Measurements from ENCODE around the gene NPEPL1. TPM values are rescaled to one million over a fixed set of nuclear protein-coding genes. Genes with fewer than 3 reads are reported as not detected.

NPEPL1 gene
- total RNA-seq, 1 donor from 2014 or later = 41.6 TPM

DNA sequence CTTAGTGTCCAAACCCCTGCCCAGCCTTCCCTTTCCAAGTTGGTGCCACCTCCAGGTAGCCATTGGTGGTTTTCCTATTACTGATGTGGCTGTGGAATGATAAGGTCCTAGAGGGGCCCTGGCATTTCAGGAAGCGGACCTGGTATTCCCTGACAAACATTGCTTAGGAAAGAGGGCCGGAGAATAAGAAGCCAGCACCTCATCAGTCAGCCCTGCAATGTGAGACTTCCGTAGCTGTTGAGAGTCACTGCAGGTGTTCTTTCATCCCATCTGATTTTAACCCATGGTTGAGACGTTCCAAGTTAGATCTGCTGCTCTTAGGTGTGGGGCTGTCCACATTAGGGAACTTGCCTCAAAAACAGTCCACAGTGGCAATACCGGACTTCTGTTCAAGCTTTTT is 14.8 kb upstream of the NPEPL1 start:
- no peaks in the 10 kb centered on the region for H3K27me3 ChIP-seq
- no peak for TF ChIP-seq CTCF (IDR thresholded peaks at IDR 0.05)
- no peaks in the 10 kb centered on the region for H3K9me3 ChIP-seq
- DNase-seq (no peak), ATAC-seq (no peak)
- no peaks in the 10 kb centered on the region for H3K4me1 ChIP-seq
- intact Hi-C loops (cut with DNase I) = no loop called here
- H3K36me3 ChIP-seq = peaks cover 79% of the 10 kb centered on the region
- H3K4me3 ChIP-seq = no peak overlapping the region
- H3K27ac ChIP-seq = no peak overlapping the region

- H3K4me1 ChIP-seq = no peaks in the 10 kb centered on the region
- H3K36me3 ChIP-seq = peaks cover 69% of the 10 kb centered on the region
- no peaks in the 10 kb centered on the region for H3K27me3 ChIP-seq
- H3K4me3 ChIP-seq = no peak overlapping the region
- no peak for DNase-seq
- intact Hi-C loops (cut with DNase I) = no loop called here
- H3K9me3 ChIP-seq = no peaks in the 10 kb centered on the region
- no peak overlapping the region for H3K27ac ChIP-seq
- TF ChIP-seq CTCF (IDR thresholded peaks at IDR 0.05) = no peak
- no peak for ATAC-seq
Observed at GRCh38 chr20:58678806-58679205, 13.8 kb upstream of the NPEPL1 start.

DNA sequence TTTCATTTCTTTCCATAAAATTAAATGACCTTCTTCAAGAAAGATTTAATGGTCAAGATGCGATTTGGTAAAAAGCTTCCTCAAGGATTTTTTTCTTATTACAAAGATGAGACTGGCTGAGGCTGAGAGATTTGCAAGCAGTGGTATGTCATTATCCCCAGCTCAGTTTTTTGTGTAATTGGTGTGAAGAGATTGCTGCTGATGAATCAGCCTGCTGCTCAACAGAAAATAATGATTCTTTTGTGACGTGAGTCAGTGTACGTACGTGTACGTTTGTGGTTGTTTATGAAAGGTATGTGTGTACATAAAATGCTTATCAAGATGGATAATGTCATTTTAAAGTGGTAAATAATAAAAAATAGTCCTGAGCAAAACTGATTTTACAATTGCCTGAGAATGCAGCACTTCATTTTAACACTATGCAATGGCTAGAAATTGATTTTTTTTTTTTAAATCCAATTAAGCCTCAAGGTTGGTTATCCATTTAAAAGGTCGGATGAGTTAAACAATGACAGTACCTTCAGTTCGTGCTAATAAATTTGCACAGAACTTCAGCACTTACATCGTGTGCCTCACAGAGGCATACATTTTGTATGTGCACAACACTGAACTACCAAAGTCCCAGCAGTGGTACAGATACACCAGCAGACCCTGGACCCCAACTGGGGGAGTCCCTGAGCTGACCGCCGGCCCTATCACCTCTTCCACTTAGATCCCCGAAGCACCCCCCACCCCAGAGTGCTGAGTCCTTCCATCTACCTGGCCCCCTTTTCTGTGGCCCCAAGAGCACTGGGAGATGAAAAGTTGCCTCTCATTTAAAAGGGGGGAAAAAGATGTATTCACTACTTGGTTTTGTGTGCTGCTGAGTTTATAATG is 9.7 kb upstream of the NPEPL1 start:
- H3K9me3 ChIP-seq = no peaks in the 10 kb centered on the region
- H3K4me1 ChIP-seq = no peaks in the 10 kb centered on the region
- ATAC-seq = no peak
- intact Hi-C loops (cut with DNase I) = no loop called here
- H3K27me3 ChIP-seq = no peaks in the 10 kb centered on the region
- DNase-seq = no peak
- TF ChIP-seq CTCF (IDR thresholded peaks at IDR 0.05) = no peak
- no peak overlapping the region for H3K4me3 ChIP-seq
- H3K36me3 ChIP-seq = peaks cover 29% of the 10 kb centered on the region
- H3K27ac ChIP-seq = no peak overlapping the region

DNA sequence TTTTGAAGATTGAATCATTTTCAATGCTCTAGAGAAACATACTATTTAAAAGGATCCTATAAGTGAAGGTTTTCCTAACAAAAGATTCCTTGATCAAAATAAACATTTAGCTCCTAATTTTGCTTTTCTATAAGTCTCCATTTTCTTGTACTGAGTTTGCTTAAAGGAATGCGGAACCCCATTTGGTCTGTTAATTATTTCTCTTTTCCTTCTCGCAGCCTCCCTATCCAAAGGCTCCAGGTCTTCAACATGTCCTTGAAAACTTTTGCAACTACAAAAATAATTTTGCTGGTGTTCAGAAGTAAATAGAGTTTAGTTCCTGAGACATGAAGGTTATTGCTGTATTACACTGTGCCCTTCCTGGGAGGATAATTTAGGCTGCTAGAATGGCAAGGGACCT is 8.3 kb upstream of the NPEPL1 start:
- H3K4me1 ChIP-seq = no peaks in the 10 kb centered on the region
- no peak for DNase-seq
- intact Hi-C loops (cut with DNase I) = no loop called here
- no peak overlapping the region for H3K27ac ChIP-seq
- no peak for TF ChIP-seq CTCF (IDR thresholded peaks at IDR 0.05)
- no peak for ATAC-seq
- H3K4me3 ChIP-seq = no peak overlapping the region
- H3K27me3 ChIP-seq = no peaks in the 10 kb centered on the region
- H3K36me3 ChIP-seq = peaks cover 15% of the 10 kb centered on the region
- H3K9me3 ChIP-seq = no peaks in the 10 kb centered on the region

DNA sequence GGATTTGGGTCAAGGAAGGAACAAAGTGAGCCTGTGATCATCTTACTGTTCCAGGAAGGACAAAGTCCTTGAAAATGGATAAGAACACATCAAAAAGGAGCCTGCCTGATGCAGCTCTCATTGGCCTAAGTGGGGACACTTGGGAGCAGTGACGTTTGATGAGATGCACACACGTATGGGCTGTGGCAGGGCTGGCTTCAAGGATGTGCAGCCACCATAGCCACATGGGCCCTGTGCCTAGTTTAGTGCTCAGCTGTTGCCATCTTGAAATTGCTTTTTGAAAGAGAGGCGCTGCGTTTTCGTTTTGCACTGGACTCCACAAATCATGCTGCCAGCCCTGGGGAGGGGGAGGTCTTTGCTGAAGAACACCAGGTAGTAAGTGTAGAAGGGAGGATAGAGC is 6.6 kb upstream of the NPEPL1 start:
- no peaks in the 10 kb centered on the region for H3K27me3 ChIP-seq
- H3K9me3 ChIP-seq = no peaks in the 10 kb centered on the region
- TF ChIP-seq CTCF (IDR thresholded peaks at IDR 0.05) = no peak
- no peak for DNase-seq
- H3K27ac ChIP-seq = no peak overlapping the region
- peaks cover 10% of the 10 kb centered on the region for H3K4me1 ChIP-seq
- ATAC-seq = no peak
- no peak overlapping the region for H3K4me3 ChIP-seq
- peaks cover under 1% of the 10 kb centered on the region for H3K36me3 ChIP-seq
- intact Hi-C loops (cut with DNase I) = no loop called here

Measured in upper lobe of right lung (tissue), 1 donor.